ENCODE data around the gene PIK3CA. TPM values are rescaled to one million over a fixed set of nuclear protein-coding genes. Genes with fewer than 3 reads are reported as not detected.

PIK3CA gene
- total and polyA plus RNA-seq, 12 donors = 4.1 to 52.4 (median 24.6) TPM

DNA sequence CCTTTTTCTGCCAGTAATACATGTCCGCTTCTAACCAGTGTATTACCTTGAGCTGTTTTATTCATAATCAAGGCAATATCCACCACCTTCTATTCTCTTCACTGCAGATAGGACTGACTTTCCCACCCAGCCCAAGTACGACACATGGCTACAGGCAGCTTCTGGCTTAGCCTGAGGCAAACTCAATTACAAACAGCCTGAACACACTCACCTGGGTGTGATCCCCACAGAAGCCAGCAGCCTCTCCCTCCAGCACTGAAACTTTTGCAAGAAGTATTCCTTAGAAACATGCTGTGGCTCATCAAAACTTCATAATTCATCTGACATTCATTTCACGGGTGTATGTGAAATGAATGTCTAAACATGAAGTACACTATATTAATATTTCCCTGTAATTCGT, 116.3 kb downstream of the PIK3CA start:
- no peak for DNase-seq
- TF ChIP-seq, protein P1, sequence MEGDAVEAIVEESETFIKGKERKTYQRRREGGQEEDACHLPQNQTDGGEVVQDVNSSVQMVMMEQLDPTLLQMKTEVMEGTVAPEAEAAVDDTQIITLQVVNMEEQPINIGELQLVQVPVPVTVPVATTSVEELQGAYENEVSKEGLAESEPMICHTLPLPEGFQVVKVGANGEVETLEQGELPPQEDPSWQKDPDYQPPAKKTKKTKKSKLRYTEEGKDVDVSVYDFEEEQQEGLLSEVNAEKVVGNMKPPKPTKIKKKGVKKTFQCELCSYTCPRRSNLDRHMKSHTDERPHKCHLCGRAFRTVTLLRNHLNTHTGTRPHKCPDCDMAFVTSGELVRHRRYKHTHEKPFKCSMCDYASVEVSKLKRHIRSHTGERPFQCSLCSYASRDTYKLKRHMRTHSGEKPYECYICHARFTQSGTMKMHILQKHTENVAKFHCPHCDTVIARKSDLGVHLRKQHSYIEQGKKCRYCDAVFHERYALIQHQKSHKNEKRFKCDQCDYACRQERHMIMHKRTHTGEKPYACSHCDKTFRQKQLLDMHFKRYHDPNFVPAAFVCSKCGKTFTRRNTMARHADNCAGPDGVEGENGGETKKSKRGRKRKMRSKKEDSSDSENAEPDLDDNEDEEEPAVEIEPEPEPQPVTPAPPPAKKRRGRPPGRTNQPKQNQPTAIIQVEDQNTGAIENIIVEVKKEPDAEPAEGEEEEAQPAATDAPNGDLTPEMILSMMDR (IDR thresholded peaks at IDR 0.05) = no peak
- no peak for TF ChIP-seq POLR2A (IDR thresholded peaks at IDR 0.05)
- Histone ChIP-seq H3K4me1 (replicated peaks in 1 of 2) (no peaks in the 10 kb centered on the region), H3K27ac (no peak overlapping the region), H3K4me3 (no peak overlapping the region), H3K9me3 (replicated peaks in 1 of 3) (no peaks in the 10 kb centered on the region), H3K36me3 (replicated peaks in 1 of 2) (no peaks in the 10 kb centered on the region), H3K27me3 (no peaks in the 10 kb centered on the region)
- 57 to 66% (median 59%) methylated on average over 4 of the region's 4 CpGs for whole genome bisulfite sequencing, 4 donors
- intact Hi-C loops (cut with DNase I) = no loop called here

- intact Hi-C loops (cut with DNase I) = no loop called here
- WGBS, 4 donors = 89 to 100% (median 93%) methylated on average over 1 of the region's 1 CpG
- H3K36me3 ChIP-seq (replicated peaks in 1 of 2) = no peaks in the 10 kb centered on the region
- TF ChIP-seq POLR2A (IDR thresholded peaks at IDR 0.05) = no peak
- TF ChIP-seq, protein P1 (IDR thresholded peaks at IDR 0.05) = no peak
- H3K4me3 ChIP-seq = no peak overlapping the region
- no peak overlapping the region for H3K27ac ChIP-seq
- DNase-seq = no peak
- no peaks in the 10 kb centered on the region for H3K27me3 ChIP-seq
- no peaks in the 10 kb centered on the region for H3K9me3 ChIP-seq (replicated peaks in 1 of 3)
- no peaks in the 10 kb centered on the region for H3K4me1 ChIP-seq (replicated peaks in 1 of 2)
These were observed 116.9 kb downstream of the PIK3CA start for GRCh38 chr3:179265092-179265491.

DNA sequence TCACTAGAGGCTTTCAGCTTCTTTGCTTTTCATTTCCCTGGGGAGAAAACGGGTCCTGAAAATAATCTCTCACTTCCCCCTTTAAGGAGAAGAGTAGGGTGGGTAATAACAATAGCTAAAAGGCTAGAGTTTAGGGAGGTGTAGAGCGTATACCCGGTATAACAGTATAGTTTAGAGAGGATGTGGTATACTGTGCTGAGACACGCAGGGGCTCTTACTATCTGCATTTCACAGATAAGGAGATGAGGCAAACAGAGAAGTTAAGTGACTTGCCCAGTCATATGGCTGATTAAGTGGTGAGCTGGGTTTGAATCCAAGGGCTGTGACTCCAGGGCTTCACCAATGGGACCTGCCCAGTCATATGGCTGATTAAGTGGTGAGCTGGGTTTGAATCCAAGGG, 117.7 kb downstream of the PIK3CA start:
- Histone ChIP-seq H3K27me3 (no peaks in the 10 kb centered on the region), H3K27ac (no peak overlapping the region), H3K36me3 (replicated peaks in 1 of 2) (no peaks in the 10 kb centered on the region), H3K4me3 (no peak overlapping the region), H3K4me1 (replicated peaks in 1 of 2) (no peaks in the 10 kb centered on the region), H3K9me3 (replicated peaks in 1 of 3) (no peaks in the 10 kb centered on the region)
- TF ChIP-seq, protein P1 (IDR thresholded peaks at IDR 0.05) = no peak
- TF ChIP-seq POLR2A (IDR thresholded peaks at IDR 0.05) = no peak
- no peak for DNase-seq
- intact Hi-C loops (cut with DNase I) = no loop called here
- WGBS, 4 donors = 73 to 85% (median 75%) methylated on average over 4 of the region's 4 CpGs

- no peaks in the 10 kb centered on the region for H3K36me3 ChIP-seq (replicated peaks in 1 of 2)
- H3K4me3 ChIP-seq = no peak overlapping the region
- H3K9me3 ChIP-seq (replicated peaks in 1 of 3) = no peaks in the 10 kb centered on the region
- no peaks in the 10 kb centered on the region for H3K4me1 ChIP-seq (replicated peaks in 1 of 2)
- intact Hi-C loops (cut with DNase I) = no loop called here
- WGBS, 4 donors = 71 to 80% (median 77%) methylated on average over 11 to 21 of the region's 21 CpGs
- no peak for TF ChIP-seq POLR2A (IDR thresholded peaks at IDR 0.05)
- TF ChIP-seq, protein P1 (IDR thresholded peaks at IDR 0.05) = no peak
- peak in 1 of 7 donors; percentile 20 for DNase-seq
- no peak overlapping the region for H3K27ac ChIP-seq
- no peaks in the 10 kb centered on the region for H3K27me3 ChIP-seq
These were observed 118.6 kb downstream of the PIK3CA start for GRCh38 chr3:179266701-179267211.

All from adrenal gland (tissue), 12 donors.